Loucy (cell line): Measurements from ENCODE around the gene B4GALT2.

Experiments used
- H2AFZ ChIP-seq: fragments of 200-600 bp; sonication (generic); 2 replicates; pipeline ENCODE4 v1.6.0; 2016; ENCODE audit warnings: antibody characterized with exemption, mild to moderate bottlenecking, low read length, moderate library complexity
- H3F3A ChIP-seq: fragments of 200-600 bp; 2 replicates; pipeline ENCODE4 v1.6.0; 2016; ENCODE audit warnings: antibody characterized with exemption, low read depth, mild to moderate bottlenecking
- H3K27me3 ChIP-seq: fragments of 200-600 bp; sonication (generic); 2 replicates; pipeline ENCODE4 v1.6.1; 2014; ENCODE audit warnings: low read length, mild to moderate bottlenecking; ENCODE audit not compliant: insufficient read depth, poor library complexity, severe bottlenecking
- H3K36me3 ChIP-seq: fragments of 200-600 bp; sonication (generic); 2 replicates; pipeline ENCODE4 v1.6.1; 2016; ENCODE audit warnings: low read length; ENCODE audit not compliant: insufficient read depth
- H3K4me1 ChIP-seq: fragments of 200-600 bp; sonication (generic); 2 replicates; pipeline ENCODE4 v1.5.1; 2014; ENCODE audit warnings: low read length, mild to moderate bottlenecking; ENCODE audit not compliant: insufficient read depth, poor library complexity, severe bottlenecking
- H3K4me2 ChIP-seq: fragments of 200-600 bp; sonication (generic); 2 replicates; pipeline ENCODE4 v1.6.0; 2014; ENCODE audit warnings: antibody characterized with exemption, low read length, low read depth, mild to moderate bottlenecking; ENCODE audit not compliant: poor library complexity, severe bottlenecking
- H3K4me3 ChIP-seq: fragments of 200-600 bp; sonication (generic); 2 replicates; pipeline ENCODE4 v1.5.1; 2014; ENCODE audit warnings: low read length, mild to moderate bottlenecking, mixed read lengths; ENCODE audit not compliant: poor library complexity, severe bottlenecking
- H3K79me2 ChIP-seq: fragments of 200-600 bp; sonication (generic); 2 replicates; pipeline ENCODE4 v1.6.1; 2014; ENCODE audit warnings: low read length; ENCODE audit not compliant: insufficient read depth
- H3K9ac ChIP-seq: fragments of 200-600 bp; sonication (generic); 2 replicates; pipeline ENCODE4 v1.6.0; 2014; ENCODE audit warnings: mild to moderate bottlenecking, low read depth, low read length, moderate library complexity; ENCODE audit not compliant: poor library complexity, severe bottlenecking
- H3K9me2 ChIP-seq: fragments of 200-600 bp; sonication (generic); replicated peaks from 2 replicates; pipeline ENCODE4 v1.6.1; 2016; ENCODE audit warnings: low read depth, low read length, mixed read lengths
- H3K9me3 ChIP-seq: fragments of 200-600 bp; sonication (generic); 2 replicates; pipeline ENCODE4 v1.6.1; 2014; ENCODE audit warnings: mild to moderate bottlenecking, antibody characterized with exemption, low read length, low read depth; ENCODE audit not compliant: insufficient read depth
- H4K20me1 ChIP-seq: fragments of 200-600 bp; sonication (generic); 2 replicates; pipeline ENCODE4 v1.6.0; 2014; ENCODE audit warnings: antibody characterized with exemption, low read length, mild to moderate bottlenecking; ENCODE audit not compliant: insufficient read depth, poor library complexity, severe bottlenecking
- EZH2phosphoT487 ChIP-seq: fragments of 200-600 bp; IDR thresholded peaks from 2 replicates; pipeline ENCODE4 v1.6.1; 2018; ENCODE audit warnings: antibody characterized with exemption, mild to moderate bottlenecking, moderate library complexity, borderline replicate concordance
- TF ChIP-seq, protein P1 (sequence below): fragments of 200-600 bp; sonication (generic); conservative IDR thresholded peaks from 2 replicates; pipeline ENCODE4 v1.5.1; 2014; ENCODE audit warnings: mild to moderate bottlenecking, antibody characterized with exemption, low read length

The B4GALT2 gene

DNA sequence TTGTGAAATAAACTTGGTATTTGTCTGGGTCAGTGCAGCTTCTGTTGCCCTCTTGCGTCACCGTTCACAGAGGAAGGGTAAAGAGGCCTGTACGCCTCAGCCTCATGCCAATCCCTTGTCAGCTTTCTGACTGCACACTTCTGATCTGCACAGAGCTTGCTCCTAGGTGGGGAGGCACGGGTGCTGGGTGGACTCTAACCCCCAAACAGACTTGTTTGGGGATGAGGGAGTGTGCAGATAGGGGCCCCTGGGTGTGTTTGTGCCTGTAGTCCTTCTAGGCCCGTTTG lies 803 bp upstream of the B4GALT2 start:
- no peak overlapping the region for H2AFZ ChIP-seq
- TF ChIP-seq, protein P1, sequence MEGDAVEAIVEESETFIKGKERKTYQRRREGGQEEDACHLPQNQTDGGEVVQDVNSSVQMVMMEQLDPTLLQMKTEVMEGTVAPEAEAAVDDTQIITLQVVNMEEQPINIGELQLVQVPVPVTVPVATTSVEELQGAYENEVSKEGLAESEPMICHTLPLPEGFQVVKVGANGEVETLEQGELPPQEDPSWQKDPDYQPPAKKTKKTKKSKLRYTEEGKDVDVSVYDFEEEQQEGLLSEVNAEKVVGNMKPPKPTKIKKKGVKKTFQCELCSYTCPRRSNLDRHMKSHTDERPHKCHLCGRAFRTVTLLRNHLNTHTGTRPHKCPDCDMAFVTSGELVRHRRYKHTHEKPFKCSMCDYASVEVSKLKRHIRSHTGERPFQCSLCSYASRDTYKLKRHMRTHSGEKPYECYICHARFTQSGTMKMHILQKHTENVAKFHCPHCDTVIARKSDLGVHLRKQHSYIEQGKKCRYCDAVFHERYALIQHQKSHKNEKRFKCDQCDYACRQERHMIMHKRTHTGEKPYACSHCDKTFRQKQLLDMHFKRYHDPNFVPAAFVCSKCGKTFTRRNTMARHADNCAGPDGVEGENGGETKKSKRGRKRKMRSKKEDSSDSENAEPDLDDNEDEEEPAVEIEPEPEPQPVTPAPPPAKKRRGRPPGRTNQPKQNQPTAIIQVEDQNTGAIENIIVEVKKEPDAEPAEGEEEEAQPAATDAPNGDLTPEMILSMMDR = no peak
- TF ChIP-seq EZH2phosphoT487 = no peak
- H3K9me3 ChIP-seq = no peaks in the 10 kb centered on the region
- H3K4me2 ChIP-seq = peak overlapping the region; percentile 93
- no peaks in the 10 kb centered on the region for H3K36me3 ChIP-seq
- no peaks in the 10 kb centered on the region for H3K27me3 ChIP-seq
- H3F3A ChIP-seq = no peaks in the 10 kb centered on the region; the same call in 1 of the 2 replicates
- peaks cover 36% of the 10 kb centered on the region for H4K20me1 ChIP-seq
- peak overlapping the region; percentile 72 for H3K9ac ChIP-seq
- peaks cover 54% of the 10 kb centered on the region for H3K4me1 ChIP-seq
- H3K4me3 ChIP-seq = peak overlapping the region; percentile 78
- H3K9me2 ChIP-seq = no peaks in the 10 kb centered on the region
- H3K79me2 ChIP-seq = peaks cover 47% of the 10 kb centered on the region

DNA sequence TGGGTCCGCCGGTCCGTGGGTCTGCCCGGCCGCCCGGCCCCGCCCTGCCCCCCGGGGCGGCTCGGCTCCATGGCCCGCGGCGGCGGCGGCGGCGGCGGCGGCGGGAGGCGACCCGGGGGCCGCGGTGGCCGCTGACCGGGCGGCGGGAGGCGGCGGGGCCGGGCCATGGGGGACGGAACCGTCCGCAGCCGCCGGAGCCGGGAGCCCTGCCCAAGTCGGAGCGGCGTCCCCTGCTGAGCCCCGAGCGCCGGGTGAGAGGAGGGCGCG lies 184 bp downstream of the B4GALT2 start:
- Histone ChIP-seq H3K36me3 (no peaks in the 10 kb centered on the region), H3K9me2 (no peaks in the 10 kb centered on the region), H3K4me2 (peak overlapping the region; percentile 70), H3K4me3 (peak overlapping the region; percentile 74), H3K27me3 (no peaks in the 10 kb centered on the region), H3K79me2 (peaks cover 47% of the 10 kb centered on the region), H3K9me3 (no peaks in the 10 kb centered on the region), H4K20me1 (peaks cover 36% of the 10 kb centered on the region), H2AFZ (peak overlapping the region; percentile 59; the same call in 1 of the 2 replicates), H3K9ac (peak overlapping the region; percentile 81), H3K4me1 (peaks cover 47% of the 10 kb centered on the region), H3F3A (no peaks in the 10 kb centered on the region)
- no peak for TF ChIP-seq EZH2phosphoT487
- TF ChIP-seq, protein P1 = no peak

DNA sequence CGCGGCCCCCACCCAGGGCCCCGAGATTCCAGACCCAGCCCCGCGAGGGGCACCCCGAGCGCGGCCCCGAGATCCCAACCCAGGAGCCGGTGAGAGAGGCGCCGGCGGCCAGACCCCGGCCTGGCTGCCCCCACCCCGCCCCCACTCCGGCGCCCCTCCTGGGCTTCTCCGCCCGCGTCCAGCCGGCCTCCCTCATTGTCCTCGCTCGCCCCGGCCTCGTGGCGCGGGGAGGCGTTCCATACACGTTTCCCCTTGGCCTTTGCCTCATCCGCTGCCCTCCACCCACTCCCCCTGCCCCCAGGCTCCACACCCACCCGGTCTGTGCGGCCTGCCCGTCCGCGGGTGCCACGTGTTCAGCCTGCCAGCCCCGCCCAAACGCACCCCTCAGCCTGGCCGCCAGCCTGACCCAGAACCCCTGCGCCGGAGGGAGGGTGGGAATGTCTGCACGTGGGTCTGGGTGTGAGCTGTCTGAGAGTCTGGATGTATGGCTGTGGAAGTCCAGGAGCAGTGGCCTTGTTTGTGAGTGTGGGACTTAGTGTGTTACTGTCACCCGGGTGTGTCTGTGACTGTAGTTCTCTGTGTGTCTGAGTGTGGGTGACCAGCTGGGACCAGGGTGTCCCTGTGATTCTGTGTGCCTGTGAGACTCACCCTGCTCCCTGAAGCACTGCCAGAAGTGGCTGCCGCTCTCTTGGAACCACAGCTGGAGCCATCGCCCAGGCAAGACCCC lies 681 bp downstream of the B4GALT2 start:
- Histone ChIP-seq H3K4me2 (peak overlapping the region; percentile 70), H3K36me3 (no peaks in the 10 kb centered on the region), H3K27me3 (no peaks in the 10 kb centered on the region), H3K9ac (peak overlapping the region; percentile 81), H3K4me3 (peak overlapping the region; percentile 74), H2AFZ (peak overlapping the region; percentile 59; the same call in 1 of the 2 replicates), H3K9me3 (no peaks in the 10 kb centered on the region), H3F3A (no peaks in the 10 kb centered on the region), H4K20me1 (peaks cover 36% of the 10 kb centered on the region), H3K79me2 (peaks cover 47% of the 10 kb centered on the region), H3K9me2 (no peaks in the 10 kb centered on the region), H3K4me1 (peaks cover 45% of the 10 kb centered on the region)
- TF ChIP-seq EZH2phosphoT487 = no peak
- TF ChIP-seq, protein P1 = no peak
